Measurements from ENCODE around the gene NCK2.

- no peak for TF ChIP-seq CTCF (conservative IDR thresholded peaks at IDR 0.05; ENCODE audit: low read depth, low read length)
- TF ChIP-seq EZH2 (IDR thresholded peaks at IDR 0.05; ENCODE audit: borderline replicate concordance, low read depth, low read length, poor library complexity, severe bottlenecking) = no peak
These were observed 31.8 kb downstream of the NCK2 start for GRCh38 chr2:105776560-105776928.

Measured in A673 (cell line).